ENCODE data around the gene IL4I1.

Gene IL4I1

DNA sequence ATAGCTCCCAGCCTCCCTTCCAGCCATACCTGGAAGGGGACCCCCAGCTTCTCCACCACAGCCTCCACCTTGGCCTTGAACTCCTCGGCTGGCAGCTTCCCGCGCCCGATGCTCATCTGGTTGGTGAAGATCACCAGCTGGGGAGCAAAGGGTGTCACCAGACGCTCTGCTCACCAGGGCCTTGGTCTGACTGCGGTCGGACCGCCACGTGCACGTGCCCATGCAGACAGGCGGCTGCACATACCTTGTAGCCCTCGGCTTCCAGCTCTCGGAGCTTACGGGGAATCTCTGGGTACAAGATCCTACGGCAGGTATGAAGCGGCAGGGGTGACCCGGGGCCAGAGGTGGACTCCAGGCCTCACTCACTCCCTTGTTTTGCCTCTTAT is 32.8 kb downstream of the IL4I1 start:
- no peak for DNase-seq (ENCODE audit: low read depth)

DNA sequence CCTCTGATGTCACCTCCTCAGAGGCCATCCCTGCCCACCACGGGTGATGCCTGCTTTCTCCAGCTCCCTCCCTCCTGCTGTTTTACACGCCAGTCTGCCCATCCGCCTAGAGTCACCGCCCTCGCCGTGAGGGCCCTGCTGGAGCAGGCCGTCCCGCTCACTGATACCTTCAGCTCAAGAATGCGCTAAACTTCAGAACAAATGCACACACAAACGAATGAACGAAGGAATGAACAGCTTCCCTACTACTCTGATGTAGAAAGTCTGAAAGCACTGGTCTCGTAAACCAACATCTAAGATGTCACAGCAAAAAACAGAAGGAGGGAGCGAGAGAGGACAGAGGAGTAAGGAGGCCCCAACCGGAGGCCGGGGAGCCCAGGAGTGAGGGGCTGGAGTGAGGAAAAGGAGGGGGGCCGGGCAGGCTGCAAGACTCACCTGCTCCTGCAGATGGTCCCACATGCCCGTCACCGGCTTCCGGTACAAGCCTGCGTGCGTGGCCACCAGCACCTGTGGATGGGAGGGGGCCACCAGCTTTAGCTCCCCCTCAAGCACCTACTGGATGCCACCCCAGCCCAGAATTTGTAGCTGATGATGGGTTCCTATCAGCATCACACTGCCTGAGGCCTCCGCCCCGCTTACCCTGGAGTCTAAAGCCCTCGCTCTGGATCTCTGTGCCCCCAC is 33.3 kb downstream of the IL4I1 start:
- DNase-seq (ENCODE audit: low read depth) = no peak

DNA sequence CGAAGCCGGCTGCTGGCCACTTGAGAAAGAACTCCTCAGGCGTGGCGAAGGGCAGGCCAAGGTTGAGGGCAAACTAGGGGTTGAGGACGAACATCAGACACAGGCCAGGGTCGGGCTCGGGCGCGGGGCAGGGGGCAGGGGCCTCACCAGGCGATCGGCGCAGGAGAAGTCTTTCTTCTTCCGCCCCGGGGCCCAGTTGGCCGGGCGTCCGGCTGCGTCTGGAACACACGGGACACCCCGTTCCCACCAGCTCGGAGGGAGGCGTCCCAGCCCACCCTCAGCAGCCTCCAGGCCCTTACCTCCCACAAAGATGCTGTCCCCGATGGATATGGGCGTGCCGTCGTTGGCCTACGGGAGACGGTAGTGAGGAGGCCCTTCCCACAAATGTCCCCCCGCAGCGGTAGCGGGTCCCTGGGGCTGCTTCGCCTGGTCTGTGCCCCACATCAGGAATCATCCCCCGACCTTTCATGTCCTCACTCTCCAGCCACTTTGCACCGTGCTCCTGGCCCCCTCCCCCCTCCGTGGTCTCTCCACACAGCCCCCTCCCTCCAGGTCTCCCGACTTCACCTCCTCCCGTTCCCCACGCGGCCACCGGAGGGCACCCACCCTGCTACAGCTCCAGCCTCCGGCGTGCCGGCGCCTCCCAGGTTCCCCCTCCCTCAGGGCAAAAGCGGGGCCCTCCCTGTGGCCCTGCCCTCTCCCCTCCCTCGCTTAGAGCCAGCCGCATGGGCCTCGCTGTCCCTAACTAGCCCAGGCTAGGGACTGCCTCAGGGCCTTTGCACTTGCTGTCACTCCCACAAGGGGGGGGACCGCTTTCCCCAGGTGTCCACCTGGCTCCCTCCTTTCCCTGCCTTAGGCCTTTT is 34.1 kb downstream of the IL4I1 start:
- no peak for DNase-seq (ENCODE audit: low read depth)

DNA sequence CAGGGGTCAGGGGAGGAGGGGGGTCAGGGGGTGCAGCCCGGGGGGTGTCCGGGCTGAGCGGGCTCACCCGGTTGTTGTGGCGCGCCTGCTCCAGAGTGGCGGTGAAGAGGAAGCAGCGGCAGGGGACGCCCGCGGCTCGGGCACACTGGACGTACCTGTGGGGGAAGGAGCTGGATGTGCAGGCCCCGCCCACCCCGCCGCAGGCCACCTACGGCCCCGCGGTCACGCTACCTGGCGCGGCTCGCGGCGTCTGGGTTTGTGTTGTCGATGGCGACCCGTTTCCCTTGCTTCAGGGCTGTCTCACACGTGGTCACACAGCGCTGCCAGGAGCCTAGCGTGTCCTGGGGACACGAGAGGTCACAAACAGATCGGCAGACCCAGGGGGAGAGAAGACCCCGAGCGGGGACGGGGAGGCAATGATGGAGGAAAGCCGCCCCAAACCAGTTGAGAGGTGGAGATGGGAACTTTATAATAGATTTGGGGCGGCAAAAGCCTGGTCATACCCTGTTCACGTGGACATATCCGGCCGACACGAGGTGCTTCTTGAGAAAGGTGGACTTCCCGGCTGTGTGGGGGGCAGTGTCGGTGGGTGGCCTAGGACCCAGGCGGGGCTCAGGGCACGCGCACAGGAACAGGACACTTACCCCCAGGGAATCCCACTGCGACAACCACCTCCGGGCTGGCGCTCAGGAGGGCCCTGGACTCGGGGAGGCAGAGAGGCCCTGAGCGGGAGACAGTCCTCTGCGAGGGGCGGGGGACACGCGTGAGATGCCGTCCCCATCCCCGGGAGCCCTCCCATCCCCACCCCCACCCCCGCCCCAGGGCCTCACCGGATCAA is 34.9 kb downstream of the IL4I1 start:
- DNase-seq (ENCODE audit: low read depth) = no peak

DNA sequence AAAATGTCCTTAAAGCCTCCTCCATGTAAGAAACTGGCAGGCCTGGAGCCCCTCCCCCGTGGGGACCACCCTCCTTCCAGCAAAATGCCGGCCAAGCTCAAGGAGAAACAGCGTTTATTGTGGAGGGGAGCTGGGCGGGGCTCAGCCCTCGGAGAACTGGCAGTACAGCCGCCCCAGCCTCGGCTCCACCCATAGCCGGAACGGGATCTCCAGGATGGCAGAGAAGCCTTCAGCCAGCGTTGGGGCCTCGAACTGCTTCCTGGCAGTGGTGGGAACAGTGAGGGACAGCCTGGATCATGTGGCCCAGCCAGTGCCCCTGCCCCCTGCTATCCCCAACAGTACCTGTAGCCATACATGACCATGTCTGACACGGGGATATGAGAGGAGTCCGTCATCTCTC is 35.6 kb downstream of the IL4I1 start:
- no peak for DNase-seq (ENCODE audit: low read depth)

DNA sequence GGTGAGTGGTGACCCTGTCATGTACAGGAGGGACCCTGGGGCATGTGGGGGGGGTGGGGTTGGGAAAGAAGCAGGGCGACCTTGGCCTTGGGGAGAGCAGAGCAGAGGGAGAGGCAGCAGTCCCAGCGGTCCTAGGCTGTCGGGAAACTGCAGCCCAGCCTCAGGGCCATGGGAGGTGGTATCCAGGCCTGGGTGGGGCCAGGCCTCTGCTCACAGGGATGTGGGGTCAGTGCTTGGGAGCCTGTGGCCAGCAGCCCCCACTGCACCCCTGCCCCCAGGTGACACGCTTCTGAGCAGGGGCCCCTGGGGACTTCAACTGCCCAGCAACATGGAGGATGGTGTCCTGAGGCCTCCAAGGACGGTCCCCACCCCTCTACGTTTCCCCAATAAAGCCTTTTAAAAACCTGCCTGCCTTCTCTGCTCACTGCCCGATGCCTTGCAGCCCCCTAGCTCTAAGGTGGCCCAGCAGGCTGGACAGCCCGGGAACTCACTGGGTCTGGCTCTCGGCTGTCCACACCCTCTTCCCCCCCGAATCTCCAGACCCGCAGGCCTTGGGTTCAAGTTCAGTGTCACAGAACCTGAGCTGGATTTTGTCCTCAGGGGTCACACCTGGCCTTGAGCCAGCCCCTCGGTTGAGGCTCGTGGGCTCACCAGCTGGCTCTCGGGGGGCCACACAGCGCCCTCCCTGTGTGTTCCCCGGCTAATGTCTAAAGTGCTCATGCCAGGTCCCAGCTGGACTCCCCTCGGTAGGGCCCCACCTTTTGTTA is 36.2 kb downstream of the IL4I1 start:
- DNase-seq (ENCODE audit: low read depth) = no peak

DNA sequence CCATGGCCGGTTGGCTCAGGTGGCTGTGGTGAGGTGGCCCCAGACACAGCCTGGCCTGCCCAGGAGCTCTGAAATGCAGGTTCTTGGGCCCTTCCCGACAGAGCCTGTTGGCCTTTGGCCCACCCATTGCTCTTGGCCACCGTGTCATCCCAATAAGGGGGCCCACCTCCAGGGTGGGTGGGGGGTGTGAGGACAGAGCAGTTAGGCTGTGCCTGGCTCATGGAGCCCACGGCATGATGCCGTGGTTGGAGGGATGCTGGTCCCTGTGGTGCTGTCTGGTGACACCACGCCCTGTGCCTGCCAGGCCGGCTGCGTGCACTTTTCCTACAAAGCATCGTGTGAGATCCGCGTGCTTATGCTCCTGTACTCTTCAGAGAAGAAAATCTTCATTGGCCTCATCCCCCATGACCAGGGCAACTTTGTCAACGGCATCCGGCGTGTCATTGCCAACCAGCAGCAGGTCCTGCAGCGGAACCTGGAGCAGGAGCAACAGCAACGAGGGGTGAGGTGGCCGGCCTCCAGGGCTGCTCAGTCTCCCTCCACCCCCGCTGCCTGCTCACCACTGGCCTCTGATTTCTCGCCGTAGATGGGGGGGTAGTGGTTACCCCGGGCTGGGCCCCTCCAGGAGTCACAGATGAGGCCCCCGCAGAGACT is 36.9 kb downstream of the IL4I1 start:
- no peak for DNase-seq (ENCODE audit: low read depth)

DNA sequence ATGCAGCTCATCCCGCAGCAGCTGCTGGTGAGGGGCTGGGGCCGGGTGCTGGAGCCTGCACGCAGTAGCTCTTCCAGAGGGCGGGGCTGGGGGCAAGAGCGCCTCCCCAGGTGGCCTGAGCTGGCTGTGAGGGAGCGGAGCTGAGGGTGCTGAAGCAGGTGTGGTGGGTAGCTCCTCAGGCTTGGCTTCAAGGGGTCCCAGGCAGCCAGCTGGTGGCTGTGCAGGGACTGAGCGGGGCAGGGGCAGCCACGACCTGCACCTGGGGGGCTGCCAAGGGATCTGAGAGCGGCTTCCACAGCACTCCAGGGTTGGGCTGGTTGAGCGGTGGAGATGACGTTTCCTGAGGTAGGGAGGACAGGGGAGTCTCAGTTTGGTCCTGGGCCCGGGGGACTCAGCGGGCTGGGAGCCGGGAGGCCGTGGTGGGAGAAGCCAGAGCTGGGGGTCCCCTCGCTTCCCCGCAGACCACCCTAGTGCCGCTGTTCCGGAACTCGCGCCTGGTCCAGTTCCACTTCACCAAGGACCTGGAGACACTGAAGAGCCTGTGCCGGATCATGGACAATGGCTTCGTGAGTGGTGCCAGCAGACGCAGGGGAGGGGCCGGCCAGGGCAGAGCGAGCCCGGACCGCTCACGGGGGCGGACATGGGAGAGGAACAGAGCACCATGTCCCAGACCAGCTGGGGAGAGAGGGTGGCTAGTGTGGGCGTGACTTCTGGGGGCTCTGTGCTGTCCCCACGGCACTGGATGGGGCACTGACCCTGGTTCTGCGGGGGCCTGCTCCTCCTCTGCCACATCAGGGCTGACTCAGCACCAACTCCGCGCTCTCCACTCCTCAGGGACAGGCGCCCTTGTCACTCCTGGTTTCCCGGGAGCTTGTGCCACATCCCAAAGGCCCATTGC is 38.4 kb downstream of the IL4I1 start:
- peak; percentile 39 for DNase-seq (ENCODE audit: low read depth)

DNA sequence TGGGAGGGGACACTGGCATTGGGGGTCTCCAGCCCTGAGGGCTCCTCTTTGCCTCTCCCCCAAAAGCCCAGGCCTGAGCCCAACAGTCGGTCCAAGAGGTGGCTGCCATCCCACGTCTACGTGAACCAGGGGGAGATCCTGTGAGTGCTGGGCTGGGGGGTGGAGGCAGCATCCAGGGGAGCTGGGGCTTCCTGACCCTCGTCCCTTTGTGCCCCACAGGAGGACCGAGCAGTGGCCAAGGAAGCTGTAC is 38.9 kb downstream of the IL4I1 start:
- DNase-seq (ENCODE audit: low read depth) = no peak

DNA sequence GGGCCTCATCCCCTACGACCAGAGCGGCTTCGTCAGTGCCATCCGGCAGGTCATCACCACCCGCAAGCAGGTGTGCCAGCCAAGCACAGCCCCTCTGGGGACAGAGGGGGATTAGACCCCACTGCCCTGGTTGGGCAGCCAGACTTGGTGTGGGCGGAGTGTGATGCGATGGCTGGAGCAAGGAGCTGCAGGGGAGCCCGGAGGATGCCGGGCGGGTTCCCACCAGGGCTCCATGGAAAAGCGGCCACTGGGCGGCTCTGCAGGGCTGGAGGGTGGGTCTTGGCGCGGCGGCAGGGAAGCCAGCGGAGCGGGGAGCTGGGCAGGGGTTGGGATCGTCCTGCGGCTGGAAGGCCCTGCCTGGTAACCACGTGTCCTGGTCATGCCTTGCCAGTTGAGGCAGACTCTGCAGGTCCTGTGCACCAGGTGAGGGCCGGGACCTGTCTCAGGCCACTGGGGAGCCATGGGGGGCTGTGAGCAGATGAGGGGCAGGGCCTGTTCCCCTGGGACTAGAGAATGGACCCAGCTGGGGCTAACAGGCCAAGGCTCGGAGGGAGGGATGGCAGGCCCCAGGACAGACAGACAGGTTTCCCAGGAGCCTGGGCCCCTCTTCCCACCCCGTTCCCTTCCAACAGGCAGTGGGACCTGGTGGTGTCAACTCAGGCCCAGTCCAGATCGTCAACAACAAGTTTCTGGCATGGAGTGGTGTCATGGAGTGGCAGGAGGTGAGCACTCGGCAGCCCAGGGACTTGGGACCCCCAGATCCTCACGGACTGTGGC is 39.4 kb downstream of the IL4I1 start:
- DNase-seq (ENCODE audit: low read depth) = no peak

DNA sequence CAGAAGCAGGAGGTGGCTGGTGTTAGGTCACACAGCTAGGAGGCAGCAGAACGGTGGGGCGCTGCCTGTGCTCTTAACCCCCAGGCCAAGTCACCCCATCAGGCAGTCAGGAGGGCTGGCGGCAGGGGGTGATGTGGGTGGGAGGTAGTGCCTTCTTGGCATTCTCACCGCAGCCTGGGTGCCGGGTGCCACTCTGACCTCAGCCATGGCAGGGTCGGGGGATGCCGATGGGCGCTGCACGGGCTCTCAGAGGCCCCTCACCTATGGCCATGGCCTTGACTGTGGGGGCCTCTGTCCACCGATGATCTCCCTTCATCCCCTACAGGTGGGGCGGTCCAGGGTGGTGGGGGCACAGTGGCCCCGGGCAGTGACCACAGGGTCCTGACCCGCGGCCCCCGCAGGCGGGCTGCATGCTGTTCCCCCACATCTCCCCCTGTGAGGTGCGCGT is 40.1 kb downstream of the IL4I1 start:
- DNase-seq (ENCODE audit: low read depth) = no peak

DNA sequence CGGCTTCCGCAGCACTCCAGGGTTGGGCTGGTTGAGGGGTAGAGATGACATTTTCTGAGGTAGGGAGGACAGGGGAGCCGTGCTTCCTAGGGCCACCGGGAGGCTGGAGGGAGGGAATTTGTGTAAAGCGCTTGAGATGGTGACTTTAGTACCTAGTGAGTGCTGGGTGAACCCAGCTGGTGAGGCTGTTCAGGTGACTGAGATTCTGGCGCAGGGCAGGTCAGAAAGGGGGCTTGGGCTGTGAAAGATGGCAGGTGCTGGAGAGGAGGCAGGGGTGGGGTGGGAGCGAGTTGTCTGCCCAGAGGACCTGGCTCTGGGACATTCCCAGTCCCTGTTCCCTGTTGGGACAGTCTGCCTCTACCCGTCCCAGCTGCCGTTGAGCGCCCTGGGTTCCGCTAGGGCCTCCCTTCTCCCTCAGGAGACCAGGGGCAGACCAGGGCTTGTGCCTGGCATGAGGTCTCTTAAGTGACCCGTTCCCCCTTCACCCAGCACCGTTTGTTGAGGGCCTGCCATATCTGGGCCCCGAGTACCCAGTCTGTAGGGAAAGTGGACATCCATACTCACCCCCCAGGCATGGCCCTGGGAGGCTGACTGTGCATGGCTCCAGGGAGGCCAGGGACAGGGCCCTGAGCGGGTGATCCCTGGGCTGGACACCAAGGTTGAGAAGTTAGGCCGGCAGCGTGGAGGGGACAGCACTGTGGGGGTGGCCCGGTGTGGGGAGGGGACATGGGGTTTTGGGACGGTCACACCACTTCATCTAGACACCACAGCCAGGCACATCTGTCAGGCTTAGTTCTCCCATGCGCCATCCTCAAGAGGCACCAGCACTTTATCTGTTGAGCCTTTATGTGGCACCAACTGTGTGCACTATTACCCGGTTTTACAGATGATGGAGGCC is 40.8 kb downstream of the IL4I1 start:
- DNase-seq (ENCODE audit: low read depth) = no peak

DNA sequence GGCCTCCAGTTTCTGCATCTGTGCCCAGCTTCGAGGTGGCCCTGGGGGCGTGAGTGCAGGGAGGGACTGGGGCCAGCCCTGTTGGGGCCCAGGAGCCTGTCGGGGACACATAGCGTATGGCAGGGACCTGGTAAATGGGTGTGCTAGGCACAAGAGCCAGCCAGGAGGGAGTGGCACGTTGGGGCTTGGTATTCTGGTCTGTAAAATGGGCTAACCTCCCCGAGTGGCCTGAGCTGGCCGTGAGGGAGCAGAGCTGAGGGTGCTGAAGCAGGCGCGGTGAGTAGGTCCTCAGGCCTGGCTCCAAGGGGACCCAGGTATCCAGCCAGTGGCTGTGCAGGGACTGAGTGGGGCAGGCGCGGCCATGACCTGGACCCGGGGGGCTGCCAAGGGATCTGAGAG is 41.4 kb downstream of the IL4I1 start:
- no peak for DNase-seq (ENCODE audit: low read depth)

DNA sequence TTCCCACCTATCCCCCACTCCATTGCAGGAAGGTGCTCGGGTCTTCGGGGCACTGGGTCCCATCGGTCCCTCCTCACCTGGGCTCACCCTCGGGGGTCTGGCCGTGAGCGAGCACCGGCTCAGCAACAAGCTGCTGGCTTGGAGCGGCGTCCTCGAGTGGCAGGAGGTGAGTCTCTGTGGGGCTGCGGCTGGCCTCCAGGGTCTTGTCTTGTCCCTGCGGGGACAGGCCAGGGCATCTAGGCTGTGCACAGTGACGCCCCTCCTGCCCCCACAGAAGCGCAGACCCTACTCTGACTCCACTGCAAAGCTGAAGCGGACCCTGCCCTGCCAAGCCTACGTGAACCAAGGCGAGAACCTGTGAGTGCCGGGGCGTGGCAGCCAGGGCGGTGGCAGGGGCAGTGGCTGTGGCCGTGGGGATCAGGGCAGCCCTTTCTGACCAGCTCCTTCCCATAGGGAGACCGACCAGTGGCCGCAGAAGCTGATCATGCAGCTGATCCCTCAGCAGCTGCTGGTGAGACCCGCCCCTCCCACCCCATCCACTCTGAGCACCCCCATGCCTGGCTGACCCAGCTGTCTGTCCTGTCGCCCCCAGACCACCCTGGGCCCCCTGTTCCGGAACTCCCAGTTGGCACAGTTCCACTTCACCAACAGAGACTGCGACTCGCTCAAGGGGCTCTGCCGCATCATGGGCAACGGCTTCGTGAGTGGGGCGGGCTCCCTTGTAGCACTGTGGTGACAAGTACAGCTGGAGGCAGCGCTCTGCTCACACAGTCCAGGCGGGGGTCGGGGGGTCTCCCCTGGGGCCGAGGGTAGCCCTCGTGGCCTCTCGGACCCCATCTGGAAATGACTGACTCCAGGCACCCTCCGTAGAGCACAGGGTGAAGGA is 42.1 kb downstream of the IL4I1 start:
- no peak for DNase-seq (ENCODE audit: low read depth)

DNA sequence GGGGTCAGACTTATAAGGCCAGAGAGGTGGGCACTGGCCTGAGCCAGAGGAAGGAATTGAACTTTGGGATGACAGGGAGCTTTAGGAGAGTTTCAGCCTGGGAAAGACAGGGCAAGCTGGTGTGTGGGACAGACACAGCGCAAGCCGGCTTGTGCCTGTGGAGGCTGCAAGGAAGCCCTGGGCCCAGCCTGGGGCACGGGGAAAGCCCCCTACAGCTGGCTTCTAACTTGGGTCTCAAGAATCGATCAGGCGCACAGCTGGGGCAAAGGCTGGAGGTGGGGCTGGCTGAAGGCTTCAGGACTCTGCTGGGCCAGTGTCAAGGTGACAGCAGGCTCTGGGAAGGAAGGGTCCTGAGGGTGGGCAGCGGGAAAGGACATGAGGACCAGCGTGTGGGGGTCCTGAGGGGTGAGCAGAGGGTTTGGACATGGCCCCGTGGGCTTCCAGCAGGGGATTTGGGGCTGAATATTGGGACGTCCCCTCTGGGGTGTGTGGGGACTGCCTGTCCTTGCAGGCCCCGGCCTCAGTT is 42.8 kb downstream of the IL4I1 start:
- no peak for DNase-seq (ENCODE audit: low read depth)

DNA sequence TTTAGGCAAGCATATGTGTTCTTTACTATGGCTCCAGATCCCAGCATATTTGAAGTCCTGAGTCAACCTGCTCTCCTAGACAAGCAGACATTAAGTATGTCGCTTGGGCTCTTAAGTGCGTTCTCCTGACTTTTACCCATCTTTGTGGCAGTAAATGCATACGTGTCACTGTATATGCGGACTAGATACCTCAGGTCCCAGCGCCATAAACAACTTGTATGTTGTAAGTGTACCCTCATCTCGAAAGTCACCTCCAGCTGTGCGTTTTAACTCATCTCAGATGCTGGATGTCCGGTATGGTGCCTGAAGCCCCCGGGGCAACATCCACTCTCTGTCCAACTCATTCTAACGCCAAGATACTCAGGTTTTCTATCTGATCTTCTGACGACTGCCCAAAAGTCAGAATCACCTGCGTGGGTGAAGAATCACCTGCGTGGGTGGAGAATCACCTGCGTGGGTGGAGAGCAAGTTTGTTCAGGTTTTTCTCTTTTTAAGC is 44.0 kb downstream of the IL4I1 start:
- DNase-seq (ENCODE audit: low read depth) = peak; percentile 54

Data from EH (cell line).